PC-3 (cell line): ENCODE results near the gene CA5A. TPM values are rescaled to one million over a fixed set of nuclear protein-coding genes. Genes with fewer than 3 reads are reported as not detected.
"Not testable (repeated sequence)": the region's sequence is repeated elsewhere in the genome, so short reads cannot be mapped to it uniquely, and the experiment has no call there.

Experiments used
- ATAC-seq: fragments of 200-7000 bp; cut with Tn5 transposase; 2 replicates; pipeline ENCODE4 v1.9.1; 2020; ENCODE audit warnings: mild to moderate bottlenecking, moderate library complexity
- Bru-seq: library from RNA; stranded (reverse); fragments of 400-500 nt; gene quantifications from one replicate; lab custom pipeline; 2021; lab: Mats Ljungman, UMichigan
- BruChase-seq, 2 experiments: library from RNA; stranded (reverse); fragments of 400-500 nt; gene quantifications; one replicate each; lab custom pipeline; 2021; lab: Mats Ljungman, UMichigan
- BruUV-seq: library from RNA; stranded (reverse); fragments of 400-500 nt; replicated peaks from 2 replicates; lab custom pipeline; 2021; lab: Mats Ljungman, UMichigan
- CTCF ChIA-PET: fragments of 300-600 bp; sonication (Branson Sonifier 250); formaldehyde crosslinking; loops from one replicate; lab custom pipeline; 2022; ENCODE audit warnings: antibody characterized with exemption; lab: Charles Lee
- POLR2A ChIA-PET: fragments of 300-600 bp; sonication (Branson Sonifier 250); formaldehyde crosslinking; loops from one replicate; lab custom pipeline; 2022; ENCODE audit warnings: antibody characterized with exemption; ENCODE audit not compliant: unreplicated experiment; lab: Charles Lee
- DNase-seq: peaks from one replicate; pipeline ENCODE4 v3.0.0-alpha.2; 2015
- H2AFZ ChIP-seq: fragments of 300-600 bp; sonication (generic); 2 replicates; pipeline ENCODE4 v1.6.0; 2016; ENCODE audit warnings: antibody characterized with exemption, low read length
- H3F3A ChIP-seq: fragments of 300-600 bp; sonication (generic); one replicate; pipeline ENCODE4 v1.6.0; 2017; ENCODE audit warnings: antibody characterized with exemption, low read length, control low read depth, mild to moderate bottlenecking; ENCODE audit not compliant: unreplicated experiment
- H3K27ac ChIP-seq: fragments of 300-600 bp; sonication (generic); 2 replicates; pipeline ENCODE4 v1.5.1; 2016; ENCODE audit warnings: mild to moderate bottlenecking, low read length
- H3K27me3 ChIP-seq: fragments of 300-600 bp; sonication (generic); 2 replicates; pipeline ENCODE4 v1.6.1; 2016; ENCODE audit warnings: low read length, mixed read lengths
- H3K36me3 ChIP-seq: fragments of 300-600 bp; sonication (generic); 2 replicates; pipeline ENCODE4 v1.6.1; 2016; ENCODE audit warnings: low read depth, mixed run types, low read length, mixed read lengths
- H3K4me1 ChIP-seq: fragments of 300-600 bp; sonication (generic); 2 replicates; pipeline ENCODE4 v1.5.1; 2016; ENCODE audit warnings: low read length; ENCODE audit not compliant: insufficient read depth
- H3K4me2 ChIP-seq: fragments of 300-600 bp; sonication (generic); 2 replicates; pipeline ENCODE4 v1.6.0; 2016; ENCODE audit warnings: low read length
- H3K4me3 ChIP-seq: fragments of 300-600 bp; sonication (generic); 2 replicates; pipeline ENCODE4 v1.5.1; 2016; ENCODE audit warnings: mild to moderate bottlenecking, low read length, mixed read lengths
- H3K79me2 ChIP-seq: fragments of 300-600 bp; sonication (generic); 2 replicates; pipeline ENCODE4 v1.6.1; 2017; ENCODE audit warnings: low read length, mixed read lengths
- H3K9ac ChIP-seq: fragments of 300-600 bp; sonication (generic); 2 replicates; pipeline ENCODE4 v1.6.0; 2016; ENCODE audit warnings: mild to moderate bottlenecking, low read length
- H3K9me2 ChIP-seq: fragments of 300-600 bp; sonication (generic); replicated peaks from 2 replicates; pipeline ENCODE4 v1.6.1; 2016; ENCODE audit warnings: mixed run types, low read length, mixed read lengths
- H3K9me3 ChIP-seq: fragments of 300-600 bp; sonication (generic); 2 replicates; pipeline ENCODE4 v1.6.1; 2016; ENCODE audit warnings: low read length, mixed read lengths
- H4K20me1 ChIP-seq: fragments of 300-600 bp; sonication (generic); 2 replicates; pipeline ENCODE4 v1.6.1; 2016; ENCODE audit warnings: low read length, mixed read lengths
- CTCF ChIP-seq: fragments of 300-600 bp; sonication (generic); conservative IDR thresholded peaks from 2 replicates; pipeline ENCODE4 v1.5.1; 2017; ENCODE audit warnings: antibody characterized with exemption, low read depth, mild to moderate bottlenecking, low read length
- EZH2 ChIP-seq: fragments of 300-600 bp; sonication (generic); IDR thresholded peaks from one replicate; pipeline ENCODE4 v1.6.1; 2017; ENCODE audit warnings: antibody characterized with exemption, mild to moderate bottlenecking, low read length; ENCODE audit not compliant: unreplicated experiment
- EZH2phosphoT487 ChIP-seq: fragments of 300-600 bp; sonication (generic); IDR thresholded peaks from 2 replicates; pipeline ENCODE4 v1.6.1; 2018; ENCODE audit warnings: mild to moderate bottlenecking, antibody characterized with exemption, low read length, borderline replicate concordance
- intact Hi-C: fragments of 100-400 bp; cut with micrococcal nuclease; formaldehyde crosslinking; loops from 2 replicates; pipeline ENCODE4 v1.9.0; 2023
- long read RNA-seq: library from polyadenylated mRNA; unstranded; transcript quantifications from one replicate; pipeline ENCODE4 v2.0.0, GENCODE V29; 2021; ENCODE audit not compliant: unreplicated experiment
- total RNA-seq: library from RNA; depleted of rRNA; stranded (reverse); fragments of >200 nt; gene quantifications from 2 replicates; pipeline ENCODE4 v1.2.3, GENCODE V29; 2014; rRNA removed

The CA5A gene
- total RNA-seq (not detected in 2 replicates), Bru-seq, nascent RNA (percentile 1 among the genes with signal in this experiment), BruChase-seq, experiment 1, labeled RNA remaining after a 6-hour chase (percentile 0 among the genes with signal in this experiment), BruChase-seq, experiment 2, labeled RNA remaining after a 2-hour chase (percentile 3 among the genes with signal in this experiment)
- long read RNA-seq = 0 reads

DNA sequence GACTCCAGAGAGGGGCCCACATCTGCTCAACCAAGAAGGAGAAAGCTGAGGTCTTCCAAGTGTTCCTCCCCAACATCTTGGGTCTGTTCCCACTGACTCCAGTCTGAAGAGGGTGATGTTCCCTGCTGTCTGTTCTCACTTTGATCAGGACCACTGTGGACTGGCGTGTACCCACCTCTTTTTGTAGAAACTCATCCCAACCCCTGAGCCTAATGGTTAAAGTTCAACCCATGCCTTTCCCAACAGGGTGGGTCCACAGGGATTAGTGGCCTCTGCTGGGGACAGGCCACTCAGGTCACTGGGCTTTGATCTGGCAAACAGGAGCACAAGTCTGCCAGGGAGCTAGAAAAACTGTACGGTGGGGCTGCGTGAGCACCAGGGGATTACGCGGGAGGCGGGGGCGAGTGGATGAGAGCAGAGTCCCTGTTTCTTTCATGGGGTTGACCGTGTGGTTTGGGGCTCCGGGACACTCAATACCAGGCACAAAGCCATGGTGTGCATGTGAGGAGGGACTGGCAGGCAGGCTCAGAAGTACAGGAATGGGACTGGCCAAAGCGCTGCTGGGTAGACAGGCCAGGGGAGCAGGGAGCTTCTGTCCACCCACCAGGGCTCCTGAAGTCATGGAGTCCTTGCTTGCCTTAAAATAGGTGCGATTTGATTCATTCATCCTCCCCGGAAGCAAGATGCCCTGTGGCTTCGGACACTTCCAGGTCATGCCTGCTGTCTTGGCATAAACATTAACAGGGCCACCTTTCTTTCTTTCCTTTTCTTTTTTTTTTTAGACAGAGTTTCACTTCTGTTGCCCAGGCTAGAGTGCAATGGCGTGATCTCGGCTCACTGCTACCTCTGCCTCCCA lies at the start of gene CA5A:
Gene CA5A, minus strand, starts transcription at position 155 of the 856 bp plus-strand sequence. Its CDS starts 79 bp downstream, at position 76.
- H2AFZ ChIP-seq = no peak within 1 kb of the TSS
- no peak within 1 kb of the TSS for H3K9ac ChIP-seq
- no peak for TF ChIP-seq CTCF
- TF ChIP-seq EZH2phosphoT487 = no peak
- TF ChIP-seq EZH2 = no peak
- ATAC-seq (no peak), DNase-seq (no peak)
- H4K20me1 ChIP-seq = no peaks in the 10 kb centered on the region
- no peak within 1 kb of the TSS for H3K4me2 ChIP-seq
- ChIA-PET CTCF (no interaction called here), POLR2A (no interaction called here)
- H3K4me3 ChIP-seq = no peak within 1 kb of the TSS
- no TSS peak for BruUV-seq
- H3K79me2 ChIP-seq = no peaks in the 10 kb centered on the region
- H3K4me1 ChIP-seq = no peaks in the 10 kb centered on the region
- no peaks in the 10 kb centered on the region for H3K9me3 ChIP-seq
- intact Hi-C loops = no loop called here
- no peaks in the 10 kb centered on the region for H3F3A ChIP-seq
- H3K36me3 ChIP-seq = no peaks in the 10 kb centered on the region
- no peaks in the 10 kb centered on the region for H3K9me2 ChIP-seq
- H3K27ac ChIP-seq = no peak within 1 kb of the TSS
- H3K27me3 ChIP-seq = no peaks in the 10 kb centered on the region

DNA sequence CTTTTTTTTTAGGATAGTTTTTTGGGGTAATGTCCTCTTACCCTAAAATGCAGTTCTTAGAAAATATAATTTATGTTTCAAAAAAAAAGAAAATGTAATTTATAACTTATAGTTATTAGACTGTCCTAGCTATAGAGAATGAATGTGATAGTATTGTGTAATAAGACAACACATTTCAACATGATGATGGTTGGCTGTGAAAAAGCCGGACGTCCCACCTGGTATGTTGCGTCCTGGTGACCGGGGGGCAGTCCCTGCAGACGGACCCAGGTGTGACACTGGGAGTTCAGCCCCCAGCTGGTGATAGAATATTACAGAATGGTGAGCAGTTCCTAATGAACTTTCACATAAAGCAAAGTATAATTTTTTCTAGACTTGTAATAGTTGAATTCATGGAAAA lies 49.2 kb upstream of the CA5A start:
- DNase-seq = not testable (repeated sequence)

GRCh38 chr16:87984632-87985267 lies 48.4 kb upstream of the CA5A start:
- Histone ChIP-seq H4K20me1 (no peaks in the 10 kb centered on the region), H3K27ac (no peak overlapping the region), H3K9ac (no peak overlapping the region), H3K4me2 (no peak overlapping the region), H3K4me1 (no peaks in the 10 kb centered on the region), H2AFZ (no peak overlapping the region), H3K9me3 (no peaks in the 10 kb centered on the region), H3F3A (no peaks in the 10 kb centered on the region), H3K27me3 (no peaks in the 10 kb centered on the region), H3K9me2 (no peaks in the 10 kb centered on the region), H3K79me2 (no peaks in the 10 kb centered on the region), H3K36me3 (no peaks in the 10 kb centered on the region), H3K4me3 (no peak overlapping the region)
- DNase-seq = no peak
- ATAC-seq = no peak
- CTCF ChIA-PET = no interaction called here
- intact Hi-C loops = no loop called here
- TF ChIP-seq CTCF (no peak), EZH2phosphoT487 (no peak), EZH2 (no peak)
- POLR2A ChIA-PET = no interaction called here
- BruUV-seq = no TSS peak

More for the DNA sequence above, 49.2 kb upstream of the CA5A start:
- H3K9ac ChIP-seq, H3K9me2 ChIP-seq, H4K20me1 ChIP-seq, H3F3A ChIP-seq, H3K4me2 ChIP-seq, H3K4me3 ChIP-seq, intact Hi-C loops, CTCF ChIA-PET, H3K9me3 ChIP-seq, POLR2A ChIA-PET, H3K27ac ChIP-seq, H3K27me3 ChIP-seq, H3K79me2 ChIP-seq, H2AFZ ChIP-seq, H3K36me3 ChIP-seq, ATAC-seq, BruUV-seq, H3K4me1 ChIP-seq: not testable (repeated sequence)

DNA sequence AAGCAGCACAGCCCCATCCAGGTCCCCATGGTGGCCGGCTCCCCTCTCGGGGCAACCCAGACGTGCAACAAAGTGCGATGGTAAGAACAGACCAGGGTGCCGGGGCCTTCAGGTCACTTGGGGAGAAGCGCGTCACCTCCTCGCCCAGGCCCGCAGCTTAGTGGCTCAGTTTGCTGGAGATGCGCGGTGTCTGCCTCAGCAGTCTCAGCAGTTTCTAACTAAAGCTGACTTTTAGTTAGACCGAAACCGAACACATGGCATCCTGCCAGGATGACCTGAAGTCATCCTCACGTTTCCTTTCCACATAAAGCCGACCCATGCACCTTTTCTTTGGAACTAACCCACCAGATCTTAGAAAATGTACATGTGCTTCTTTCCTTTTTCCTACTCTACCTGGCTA lies 47.9 kb upstream of the CA5A start:
- H3K9me3 ChIP-seq, H3K27ac ChIP-seq, DNase-seq, H4K20me1 ChIP-seq, POLR2A ChIA-PET, H2AFZ ChIP-seq, H3K4me1 ChIP-seq, H3K9ac ChIP-seq, ATAC-seq, intact Hi-C loops, H3K27me3 ChIP-seq, H3K4me3 ChIP-seq, H3K79me2 ChIP-seq, H3K4me2 ChIP-seq, H3K9me2 ChIP-seq, CTCF ChIA-PET, H3K36me3 ChIP-seq, H3F3A ChIP-seq: not testable (repeated sequence)
- TSS peak; percentile 5 for BruUV-seq

DNA sequence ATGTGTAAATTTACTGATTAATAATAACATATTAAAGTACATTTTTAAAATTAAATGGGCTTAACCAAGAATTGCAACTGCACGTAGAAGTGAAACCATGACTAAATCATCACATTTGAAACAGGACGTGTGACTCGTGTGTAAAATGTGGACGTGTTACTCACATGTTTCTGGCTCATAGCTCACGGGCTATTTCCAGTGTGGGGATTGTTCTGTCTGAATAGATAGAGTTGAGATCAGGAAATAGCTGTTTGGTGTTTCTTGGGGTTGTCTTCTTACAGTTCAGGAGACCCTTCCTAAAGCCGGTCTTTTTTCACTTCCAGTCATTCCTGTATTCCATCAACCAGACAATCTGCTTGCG lies 47.4 kb upstream of the CA5A start:
- H3K27ac ChIP-seq, POLR2A ChIA-PET, H3K9me2 ChIP-seq, CTCF ChIA-PET, ATAC-seq, H3K4me2 ChIP-seq, H3K36me3 ChIP-seq, intact Hi-C loops, BruUV-seq, H2AFZ ChIP-seq, DNase-seq, H3F3A ChIP-seq, H3K79me2 ChIP-seq, H3K9ac ChIP-seq, H3K4me3 ChIP-seq, H3K4me1 ChIP-seq, H4K20me1 ChIP-seq, H3K9me3 ChIP-seq, H3K27me3 ChIP-seq: not testable (repeated sequence)
